Right lobe of liver (tissue), 4 donors: Measurements from ENCODE around the gene SHMT1.
"Not testable (repeated sequence)": the region's sequence is repeated elsewhere in the genome, so short reads cannot be mapped to it uniquely, and the experiment has no call there.

Experiments used
- POLR2A ChIP-seq: fragments of 450-650 bp; IDR thresholded peaks from one replicate; pipeline ENCODE4 v1.6.1; 2017; ENCODE audit warnings: antibody characterized with exemption, mild to moderate bottlenecking
- TF ChIP-seq, protein P1 (sequence below), 4 donors: fragments of 200-600 bp in 3 of 4; fragments of 450-650 bp in 1 of 4; IDR thresholded peaks; one replicate each; pipeline versions ENCODE4 v1.5.1 to v1.8.0; 2016 to 2022; ENCODE audit warnings: antibody characterized with exemption in 4 of 4, mild to moderate bottlenecking in 2 of 4
- donor health status: DM: no; HTN: no; CAD: no.
- donor health status: DM: no; HTN: no; CAD: no.
- donor health status: DM: no; HTN: yes; CAD: no.

DNA sequence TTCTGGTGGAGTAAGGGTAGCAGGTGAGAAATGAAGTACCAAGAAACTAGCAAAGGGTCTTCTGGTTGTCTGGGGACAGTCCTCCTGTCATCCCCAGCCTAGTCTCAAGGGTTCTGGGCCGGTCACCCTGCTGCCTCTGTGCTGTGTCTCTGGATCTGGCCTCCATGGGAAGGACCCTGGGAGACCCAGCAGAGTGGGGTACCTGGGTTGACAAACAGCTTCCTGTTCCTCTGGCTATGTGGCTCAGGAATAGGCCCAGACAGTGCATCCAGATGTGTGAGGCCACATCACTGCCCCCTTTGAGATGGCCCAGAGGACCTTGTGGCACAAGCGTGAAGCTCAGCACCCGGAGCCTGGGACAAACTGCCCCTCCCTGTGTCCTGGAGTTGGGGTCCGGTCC, 24.9 kb upstream of the SHMT1 start:
- TF ChIP-seq, protein P1, sequence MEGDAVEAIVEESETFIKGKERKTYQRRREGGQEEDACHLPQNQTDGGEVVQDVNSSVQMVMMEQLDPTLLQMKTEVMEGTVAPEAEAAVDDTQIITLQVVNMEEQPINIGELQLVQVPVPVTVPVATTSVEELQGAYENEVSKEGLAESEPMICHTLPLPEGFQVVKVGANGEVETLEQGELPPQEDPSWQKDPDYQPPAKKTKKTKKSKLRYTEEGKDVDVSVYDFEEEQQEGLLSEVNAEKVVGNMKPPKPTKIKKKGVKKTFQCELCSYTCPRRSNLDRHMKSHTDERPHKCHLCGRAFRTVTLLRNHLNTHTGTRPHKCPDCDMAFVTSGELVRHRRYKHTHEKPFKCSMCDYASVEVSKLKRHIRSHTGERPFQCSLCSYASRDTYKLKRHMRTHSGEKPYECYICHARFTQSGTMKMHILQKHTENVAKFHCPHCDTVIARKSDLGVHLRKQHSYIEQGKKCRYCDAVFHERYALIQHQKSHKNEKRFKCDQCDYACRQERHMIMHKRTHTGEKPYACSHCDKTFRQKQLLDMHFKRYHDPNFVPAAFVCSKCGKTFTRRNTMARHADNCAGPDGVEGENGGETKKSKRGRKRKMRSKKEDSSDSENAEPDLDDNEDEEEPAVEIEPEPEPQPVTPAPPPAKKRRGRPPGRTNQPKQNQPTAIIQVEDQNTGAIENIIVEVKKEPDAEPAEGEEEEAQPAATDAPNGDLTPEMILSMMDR (IDR thresholded peaks at IDR 0.05), result not testable (repeated sequence)
- not testable (repeated sequence) for TF ChIP-seq POLR2A
